Raji (cell line): ENCODE measurements around the gene ST3GAL3.

Experiments
- POLR2A ChIP-seq: IDR thresholded peaks from 2 replicates; pipeline ENCODE4 v1.6.1; 2011; ENCODE audit warnings: low read depth, low read length, control low read depth; ENCODE audit not compliant: insufficient read depth

ST3GAL3 gene

GRCh38 chr1:43933386-43934100, 226.2 kb downstream of the ST3GAL3 start, which contains the start of gene ARTN:
Gene ARTN (plus strand): TSS chr1:43933801. CDS start chr1:43935657, 1,856 bp downstream.
- no peak for TF ChIP-seq POLR2A

- TF ChIP-seq POLR2A: no peak
Observed at GRCh38 chr1:43934101-43934985, 227.0 kb downstream of the ST3GAL3 start.

- TF ChIP-seq POLR2A: no peak
Observed at GRCh38 chr1:43934986-43935324, 227.6 kb downstream of the ST3GAL3 start.

GRCh38 chr1:43935711-43936427, 228.5 kb downstream of the ST3GAL3 start:
- no peak for TF ChIP-seq POLR2A

GRCh38 chr1:43936431-43937151, 229.3 kb downstream of the ST3GAL3 start:
- no peak for TF ChIP-seq POLR2A

- TF ChIP-seq POLR2A: no peak
Observed at GRCh38 chr1:43937179-43937865, 230.0 kb downstream of the ST3GAL3 start.

- no peak for TF ChIP-seq POLR2A
Observed at GRCh38 chr1:43938383-43938782, 231.0 kb downstream of the ST3GAL3 start.

- no peak for TF ChIP-seq POLR2A
Observed at GRCh38 chr1:43938892-43939587, 231.7 kb downstream of the ST3GAL3 start.

- TF ChIP-seq POLR2A: no peak
Observed at GRCh38 chr1:43942411-43942810, 235.1 kb downstream of the ST3GAL3 start.

- TF ChIP-seq POLR2A: no peak
Observed at GRCh38 chr1:43944860-43945259, 237.5 kb downstream of the ST3GAL3 start.

GRCh38 chr1:43945674-43946235, 238.4 kb downstream of the ST3GAL3 start:
- no peak for TF ChIP-seq POLR2A

- TF ChIP-seq POLR2A: peak; percentile 91
Observed at GRCh38 chr1:43946236-43947060, 239.1 kb downstream of the ST3GAL3 start, which contains the start of gene IPO13. Gene IPO13 (plus strand): TSS chr1:43946950. CDS start chr1:43947601, 651 bp downstream.
